HG02973 (cell line): Measurements from ENCODE around the gene TIMM13.
"Not testable (repeated sequence)": the region's sequence is repeated elsewhere in the genome, so short reads cannot be mapped to it uniquely, and the experiment has no call there.

Source experiments
- ATAC-seq: cut with Tn5 transposase; IDR thresholded peaks from one replicate; pipeline ENCODE4 v1.9.1; 2021; ENCODE audit warnings: moderate library complexity; ENCODE audit not compliant: unreplicated experiment

TIMM13 gene

GRCh38 chr19:2432131-2432848 lies 4.9 kb upstream of the TIMM13 start:
- no peak for ATAC-seq

DNA sequence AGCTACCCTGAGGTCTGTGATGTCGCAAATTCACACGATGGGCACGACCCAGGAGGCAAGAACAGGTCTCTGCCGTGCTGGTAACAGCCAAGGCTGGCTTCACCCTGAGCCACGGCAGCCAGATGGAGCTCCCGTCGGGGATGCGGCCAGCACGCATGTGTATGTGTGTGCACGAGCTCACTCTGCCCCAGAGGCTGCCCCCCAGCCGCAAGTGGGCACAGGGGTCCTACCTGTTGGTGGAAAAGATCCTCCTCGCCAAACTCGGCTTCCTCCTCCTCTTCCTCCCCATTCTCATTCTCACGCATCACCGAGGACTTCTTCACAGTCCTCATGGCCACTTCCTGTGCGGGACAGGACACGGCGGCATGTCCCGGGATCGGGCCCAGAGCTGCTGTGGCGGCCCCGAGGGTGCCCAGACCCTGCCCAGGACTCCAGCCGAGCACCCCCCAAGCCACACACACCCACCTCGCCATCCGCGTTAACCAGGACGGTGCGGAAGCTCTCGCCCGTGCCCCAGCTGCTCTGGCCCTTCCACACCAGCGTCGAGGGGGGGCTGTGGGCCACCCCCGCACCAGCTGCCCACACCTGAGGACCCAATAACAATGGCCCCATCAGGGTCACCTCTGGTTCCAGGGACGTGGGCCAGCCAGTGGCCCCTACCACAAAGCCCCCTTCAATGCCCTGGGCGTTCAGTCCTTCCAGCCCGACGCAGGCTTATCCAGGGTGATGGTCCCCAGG lies 4.1 kb upstream of the TIMM13 start:
- no peak for ATAC-seq

GRCh38 chr19:2429917-2430535 lies 2.6 kb upstream of the TIMM13 start:
- ATAC-seq: no peak

DNA sequence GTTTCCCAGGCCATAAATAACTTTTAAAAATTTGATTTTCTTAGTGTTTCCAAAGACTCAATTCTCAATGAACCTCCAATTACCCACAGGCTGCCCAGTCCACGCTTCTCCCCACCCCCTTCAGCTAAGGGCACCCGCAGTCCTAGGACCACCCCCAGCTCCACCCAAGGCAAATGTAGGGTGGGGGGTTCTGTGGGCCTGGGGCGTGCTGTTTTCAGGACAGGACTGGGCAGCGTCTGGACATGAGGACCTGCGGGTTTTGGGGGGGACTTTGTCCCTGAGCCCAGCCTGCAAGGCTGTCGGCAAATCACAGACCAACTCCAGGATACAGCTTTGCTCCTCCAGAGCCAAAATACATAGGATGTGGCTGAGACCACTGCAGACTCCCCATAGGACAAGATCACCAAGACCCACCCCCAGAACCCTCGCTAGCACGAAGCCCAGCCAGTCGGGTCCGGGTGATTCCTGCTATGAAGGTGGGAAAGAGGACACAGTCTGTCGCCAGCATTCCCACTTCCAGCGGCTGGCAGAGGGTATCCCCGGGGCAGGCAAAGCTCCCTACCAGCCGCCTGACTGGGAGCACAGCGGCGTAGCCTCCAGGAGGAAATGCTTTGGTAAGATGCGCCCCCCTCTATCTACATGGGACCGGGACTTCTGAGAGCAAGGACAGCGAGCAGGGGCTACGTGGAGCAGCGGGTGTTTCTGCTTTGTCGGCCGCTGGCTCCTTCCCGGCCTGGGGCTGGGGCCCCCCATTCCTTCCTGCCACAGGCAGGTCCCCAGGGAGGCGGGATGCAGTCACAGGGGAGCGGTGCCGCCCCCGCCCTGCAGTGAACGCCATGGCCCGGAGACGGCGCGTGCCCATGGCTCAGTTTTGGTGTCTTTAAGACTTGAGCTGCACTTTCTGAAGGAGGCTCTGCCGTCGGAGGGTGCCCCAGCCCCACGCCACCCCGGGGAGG lies 1.6 kb upstream of the TIMM13 start:
- no peak for ATAC-seq

- no peak for ATAC-seq
These were observed 920 bp upstream of the TIMM13 start for GRCh38 chr19:2428321-2428690.

DNA sequence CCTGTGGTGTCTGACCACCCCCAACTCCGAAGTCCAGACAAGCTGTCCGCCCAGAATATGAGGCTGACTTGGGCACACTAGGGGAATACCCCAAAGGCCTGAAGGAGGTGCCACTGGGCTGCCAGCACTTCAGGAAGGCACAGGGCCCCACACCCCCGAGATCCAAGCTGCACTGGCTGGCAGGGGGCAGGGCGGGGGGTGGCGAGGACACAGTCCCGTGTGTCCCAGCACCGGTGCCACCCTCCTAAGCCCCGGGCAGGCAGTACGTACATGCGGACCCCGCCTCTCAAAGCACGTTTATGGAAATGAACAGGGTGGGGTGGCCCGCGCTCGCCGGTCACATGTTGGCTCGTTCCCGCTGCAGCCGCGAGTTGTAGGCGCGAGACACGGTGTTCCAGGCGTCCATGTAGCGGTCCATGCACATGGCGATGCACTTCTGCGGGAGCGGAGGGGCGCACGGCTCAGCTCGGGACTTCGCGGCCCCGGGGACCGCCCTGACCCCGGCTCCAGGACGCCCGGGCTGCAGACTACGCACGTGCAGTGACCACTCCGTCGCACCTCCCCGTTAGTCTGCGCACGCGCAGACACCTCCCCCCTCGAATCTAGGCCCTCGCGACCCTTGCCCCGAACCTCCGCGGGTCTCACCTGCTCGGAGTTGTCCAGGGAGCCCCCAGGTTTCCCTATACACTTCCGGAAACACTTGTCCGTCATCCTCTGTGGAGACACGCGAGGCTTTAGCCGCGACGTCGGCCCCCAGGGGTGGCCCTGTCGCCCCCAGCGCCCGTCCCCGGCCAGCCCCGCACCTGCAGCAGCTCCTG lies 566 bp downstream of the TIMM13 start:
- peak; percentile 1 for ATAC-seq

GRCh38 chr19:2425622-2426581 lies 1.5 kb downstream of the TIMM13 start:
- ATAC-seq: no peak

DNA sequence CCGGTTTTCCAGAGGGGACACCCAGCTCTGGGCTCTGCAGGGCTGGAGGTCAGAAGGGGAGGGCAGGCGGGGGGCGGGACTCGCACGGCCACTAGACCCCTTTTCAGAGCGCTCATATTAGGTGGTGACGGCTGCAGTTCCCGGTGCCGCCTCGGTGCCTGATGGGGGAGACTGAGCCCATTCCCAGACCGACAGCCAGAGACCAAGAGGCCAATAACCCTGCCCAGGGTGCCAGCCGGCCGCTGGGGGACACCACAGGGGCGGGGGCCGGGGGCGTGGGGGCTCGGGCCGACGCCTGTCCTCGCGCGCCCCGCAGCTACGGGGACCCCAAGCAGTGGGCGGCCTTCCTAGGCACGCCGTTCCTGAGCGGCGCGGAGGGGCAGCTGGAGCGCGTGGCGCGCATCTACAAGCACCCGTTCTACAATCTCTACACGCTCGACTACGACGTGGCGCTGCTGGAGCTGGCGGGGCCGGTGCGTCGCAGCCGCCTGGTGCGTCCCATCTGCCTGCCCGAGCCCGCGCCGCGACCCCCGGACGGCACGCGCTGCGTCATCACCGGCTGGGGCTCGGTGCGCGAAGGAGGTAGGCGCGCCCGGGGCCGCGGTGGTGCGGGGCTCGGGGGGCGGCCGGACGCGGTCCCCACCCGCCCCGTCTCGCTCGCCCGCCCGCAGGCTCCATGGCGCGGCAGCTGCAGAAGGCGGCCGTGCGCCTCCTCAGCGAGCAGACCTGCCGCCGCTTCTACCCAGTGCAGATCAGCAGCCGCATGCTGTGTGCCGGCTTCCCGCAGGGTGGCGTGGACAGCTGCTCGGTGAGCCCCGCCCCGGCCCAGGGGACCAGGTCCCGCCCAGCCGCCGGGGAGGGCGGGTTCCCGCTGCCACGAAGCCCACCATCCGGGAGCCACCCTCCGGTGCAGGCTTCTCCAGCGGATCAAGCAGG lies 2.4 kb downstream of the TIMM13 start:
- ATAC-seq: no peak

- ATAC-seq: no peak
These were observed 3.3 kb downstream of the TIMM13 start for GRCh38 chr19:2423915-2424685.

DNA sequence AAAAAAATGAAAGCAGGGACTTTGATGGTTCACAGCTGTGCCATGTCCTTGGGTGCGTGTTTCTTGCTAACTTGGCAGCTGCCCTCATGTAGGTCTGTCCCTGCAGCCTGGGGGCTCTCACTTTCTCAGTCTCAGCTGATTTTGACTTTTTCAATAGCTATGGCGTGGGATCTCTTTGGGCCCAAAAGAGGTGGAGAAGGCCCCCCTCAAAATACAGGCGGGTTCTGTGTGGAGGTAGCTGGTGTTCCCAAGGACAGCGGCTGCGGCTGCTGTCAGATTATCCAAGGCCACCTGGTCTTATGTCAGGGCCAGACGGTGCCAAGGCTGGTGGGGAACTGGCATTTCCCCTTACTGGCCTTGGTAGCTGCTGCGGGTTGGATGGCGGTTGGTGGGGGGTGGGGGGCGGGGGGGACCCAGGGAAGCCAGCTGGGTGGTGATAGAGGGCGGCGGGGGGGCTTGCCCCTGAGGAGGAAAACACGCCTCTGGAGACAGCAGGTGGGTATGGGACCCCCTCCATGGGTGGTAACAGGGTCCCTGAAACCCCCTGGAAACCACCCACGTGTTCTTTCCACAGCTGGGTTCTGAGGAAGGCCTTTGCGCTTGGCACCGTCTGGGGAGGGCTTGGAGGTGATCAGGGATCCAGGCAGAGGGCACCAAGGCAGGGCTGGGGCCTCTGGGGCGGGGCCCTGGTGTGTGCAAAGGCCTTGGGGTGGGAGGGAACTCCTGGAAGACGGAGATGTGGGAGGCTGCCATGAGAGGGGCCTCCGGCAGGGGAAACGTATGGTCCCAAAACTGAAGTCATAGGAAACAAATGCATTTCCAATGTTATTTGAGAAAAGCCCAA lies 4.1 kb downstream of the TIMM13 start:
- ATAC-seq: no peak

DNA sequence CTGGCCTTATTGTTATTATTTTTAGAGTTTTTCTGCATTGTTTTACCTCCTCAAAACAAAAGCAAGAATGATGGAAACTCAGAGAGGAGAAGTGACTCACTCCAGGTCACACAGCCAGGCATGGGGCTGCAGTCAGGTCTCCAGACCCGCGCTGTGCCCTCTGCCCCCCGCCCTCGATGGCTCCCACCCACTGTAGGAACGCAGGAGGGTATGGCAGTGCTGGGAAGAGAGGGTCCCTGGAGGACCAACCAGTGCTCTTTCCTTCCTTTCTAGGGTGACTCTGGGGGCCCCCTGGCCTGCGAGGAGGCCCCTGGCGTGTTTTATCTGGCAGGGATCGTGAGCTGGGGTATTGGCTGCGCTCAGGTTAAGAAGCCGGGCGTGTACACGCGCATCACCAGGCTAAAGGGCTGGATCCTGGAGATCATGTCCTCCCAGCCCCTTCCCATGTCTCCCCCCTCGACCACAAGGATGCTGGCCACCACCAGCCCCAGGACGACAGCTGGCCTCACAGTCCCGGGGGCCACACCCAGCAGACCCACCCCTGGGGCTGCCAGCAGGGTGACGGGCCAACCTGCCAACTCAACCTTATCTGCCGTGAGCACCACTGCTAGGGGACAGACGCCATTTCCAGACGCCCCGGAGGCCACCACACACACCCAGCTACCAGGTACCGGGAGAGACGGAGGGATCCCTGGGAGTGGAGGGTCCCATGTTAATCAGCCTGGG lies 5.6 kb downstream of the TIMM13 start:
- ATAC-seq: no peak

DNA sequence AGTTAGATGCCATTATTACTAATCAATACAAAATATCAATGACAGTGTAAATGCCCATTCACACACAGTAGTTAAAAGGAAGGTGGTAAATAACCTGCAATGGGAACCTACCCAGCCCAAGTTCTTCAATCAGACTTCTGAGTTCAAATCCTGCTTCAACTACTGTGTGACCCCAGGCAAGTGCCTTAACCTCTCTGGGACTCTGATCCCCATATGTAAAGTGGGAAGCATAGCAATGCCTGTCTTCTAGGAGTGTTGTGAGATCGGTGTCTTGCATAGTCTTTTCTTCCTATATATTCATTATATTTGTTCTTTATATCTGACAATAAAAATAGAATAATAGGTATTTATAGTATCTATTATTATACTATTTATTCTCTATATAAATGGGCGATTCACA lies 6.9 kb downstream of the TIMM13 start:
- ATAC-seq: no peak

DNA sequence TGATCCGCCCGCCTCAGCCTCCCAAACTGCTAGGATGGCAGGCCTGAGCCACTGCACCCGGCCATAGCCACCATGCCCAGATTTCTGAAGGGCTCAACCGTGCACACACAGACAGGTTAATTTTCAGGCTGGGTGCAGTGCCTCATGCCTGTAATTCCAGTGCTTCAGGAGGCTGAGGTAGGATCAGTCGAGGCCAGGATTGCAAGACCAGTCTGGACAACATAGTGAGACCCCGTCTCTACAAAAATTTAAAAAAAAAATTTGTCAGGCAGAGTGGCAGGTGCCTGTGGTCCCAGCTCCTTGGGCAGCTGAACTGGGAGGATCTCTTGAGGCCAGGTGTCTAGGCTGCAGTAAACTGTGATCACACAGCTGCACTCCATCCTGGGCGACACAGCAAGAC lies 7.6 kb downstream of the TIMM13 start:
- ATAC-seq: no peak

- no peak for ATAC-seq
These were observed 9.4 kb downstream of the TIMM13 start for GRCh38 chr19:2417881-2418406.

DNA sequence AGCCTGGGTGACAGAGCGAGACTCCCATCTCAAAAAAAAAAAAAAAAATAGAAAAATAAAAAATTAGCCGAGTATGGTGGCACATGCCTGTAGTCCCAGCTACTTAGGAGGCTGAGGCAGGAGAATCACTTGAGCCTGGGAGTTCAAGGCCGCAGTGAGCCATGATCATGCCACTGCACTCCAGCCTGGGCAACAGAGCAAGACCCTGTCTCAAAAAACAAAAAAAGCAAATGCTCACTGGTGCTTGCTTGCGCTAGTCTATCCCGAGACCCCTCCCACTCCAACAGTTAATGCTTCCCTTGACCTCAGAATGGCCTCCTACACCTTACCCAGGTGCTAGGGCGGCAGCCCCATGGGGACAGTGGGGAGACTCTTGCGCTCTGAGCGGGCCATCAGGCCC lies 9.9 kb downstream of the TIMM13 start:
- ATAC-seq: not testable (repeated sequence)
